Spleen (tissue), 11 donors: ENCODE data around the gene KCNC1. TPM values are rescaled to one million over a fixed set of nuclear protein-coding genes. Genes with fewer than 3 reads are reported as not detected.
A peak's percentile ranks its signal among the peaks of the same experiment; 100 is the strongest.

Experiments used
- DNase-seq: peaks from one replicate; pipeline ENCODE4 v3.0.0-alpha.2; 2020
- H3K27ac ChIP-seq, 8 donors: fragments of 200-600 bp; sonication (generic) in 7 of 8; 1 replicate in 4 of 8; 2 replicates in 4 of 8; pipeline versions ENCODE4 v1.5.0 to v1.8.0; 2016 to 2021; ENCODE audit warnings: inconsistent platforms in 4 of 8, mild to moderate bottlenecking in 4 of 8, moderate library complexity in 1 of 8
- H3K27me3 ChIP-seq, 7 donors: fragments of 200-600 bp; sonication (generic) in 6 of 7; replicated peaks in 1 of 7; 1 replicate in 4 of 7; 2 replicates in 3 of 7; pipeline versions ENCODE4 v1.5.0 to v1.8.0; 2016 to 2021; ENCODE audit warnings: inconsistent platforms in 3 of 7, mild to moderate bottlenecking in 1 of 7
- H3K36me3 ChIP-seq, 6 donors: fragments of 200-600 bp; sonication (generic) in 5 of 6; 1 replicate in 4 of 6; 2 replicates in 2 of 6; pipeline versions ENCODE4 v1.5.0 to v1.8.0; 2016 to 2021; ENCODE audit warnings: inconsistent platforms in 2 of 6
- H3K4me1 ChIP-seq, 6 donors: fragments of 200-600 bp; sonication (generic) in 5 of 6; 1 replicate in 3 of 6; 2 replicates in 3 of 6; pipeline versions ENCODE4 v1.5.0 to v1.8.0; 2016 to 2021; ENCODE audit warnings: inconsistent platforms in 3 of 6
- H3K4me3 ChIP-seq, 8 donors: fragments of 200-600 bp; sonication (generic) in 7 of 8; 1 replicate in 4 of 8; 2 replicates in 4 of 8; pipeline versions ENCODE4 v1.5.0 to v1.8.0; 2016 to 2021; ENCODE audit warnings: inconsistent platforms in 4 of 8, mild to moderate bottlenecking in 4 of 8, moderate library complexity in 2 of 8
- H3K9me3 ChIP-seq, 8 donors: fragments of 200-600 bp; sonication (generic) in 7 of 8; 1 replicate in 4 of 8; 2 replicates in 4 of 8; pipeline versions ENCODE4 v1.5.0 to v1.8.0; 2016 to 2021; ENCODE audit warnings: inconsistent platforms in 4 of 8
- CTCF ChIP-seq, 11 experiments: fragments of 200-600 bp in 7 of 11; fragments of 450-650 bp in 4 of 11; sonication (generic) in 4 of 11; IDR thresholded peaks in 8 of 11; conservative IDR thresholded peaks in 3 of 11; 1 replicate in 7 of 11; 2 replicates in 4 of 11; pipeline versions ENCODE4 v1.4.0 to v1.8.0; 2016 to 2021; ENCODE audit warnings: antibody characterized with exemption in 11 of 11, inconsistent platforms in 4 of 11, mild to moderate bottlenecking in 1 of 11
- POLR2A ChIP-seq, 3 donors: fragments of 450-650 bp; IDR thresholded peaks; one replicate each; pipeline ENCODE4 v1.5.1; 2017; ENCODE audit warnings: antibody characterized with exemption in 3 of 3, mild to moderate bottlenecking in 1 of 3
- POLR2AphosphoS5 ChIP-seq, 3 donors: sonication (generic); formaldehyde crosslinking; IDR thresholded peaks; one replicate each; pipeline ENCODE4 v1.5.1; 2017; ENCODE audit warnings: antibody characterized with exemption in 3 of 3
- WGBS, 5 donors: extraction: QIAGEN DNeasy Blood & Tissue Kit in 3 of 5; methylation state at CpG; one replicate each; pipeline versions ENCODE4 v1.1.5 to v1.1.7; 2013 to 2018; 5-methylcytosine and 5-hydroxymethylcytosine counted together
- intact Hi-C: fragments of 100-400 bp; cut with DNase I; formaldehyde crosslinking; loops from one replicate; pipeline ENCODE4 v1.15.0; 2023; ENCODE audit warnings: low total_unique reads
- polyA plus RNA-seq, 3 donors: library from polyadenylated mRNA; stranded (reverse); fragments of 200-250 nt; gene quantifications; one replicate each; pipeline ENCODE4 v1.2.1, GENCODE V29; 2013
- total RNA-seq, 7 donors: library from RNA; depleted of rRNA in 3 of 7; stranded (reverse); fragments of >200 nt in 3 of 7; fragmentation: NEBNext Ultra II Directional in 4 of 7; extraction: Animal tissue kit (Norgen Biotek cat#: 25700) in 4 of 7; gene quantifications; one replicate each; pipeline versions ENCODE4 v1.1.0 to v1.2.1, GENCODE V29; 2016 to 2021
- donor health status: healthy with polysubstance abuse.
- donor health status: DM: no; HTN: no; CAD: no; lungs with moderate emphysema.
- donor health status: DM: no; HTN: no; CAD: no.
- donor health status: Bipolar disorder and iron deficiency.
- donor health status: healthy.
- donor health status: DM: no; HTN: no; CAD: no.
- donor health status: DM: yes; HTN: yes; CAD: no.

The KCNC1 gene
- total and polyA plus RNA-seq, 10 donors: not detected

GRCh38 chr11:17773674-17774073 is 39.1 kb downstream of the KCNC1 start:
- Histone ChIP-seq H3K9me3 (no peaks in the 10 kb centered on the region), H3K27ac (no peak overlapping the region), H3K4me3 (no peak overlapping the region), H3K27me3 (no peaks in the 10 kb centered on the region), H3K36me3 (no peaks in the 10 kb centered on the region), H3K4me1 (no peaks in the 10 kb centered on the region)
- DNase-seq: no peak
- intact Hi-C loops: no loop called here
- WGBS, 5 donors: 87 to 95% (median 92%) methylated on average over 6 of the region's 6 CpGs
- no peak for TF ChIP-seq POLR2AphosphoS5 (IDR thresholded peaks at IDR 0.05)
- no peak for TF ChIP-seq CTCF (IDR thresholded peaks at IDR 0.05 in 8 of 11, conservative IDR thresholded peaks at IDR 0.05 in 3 of 11)
- no peak for TF ChIP-seq POLR2A (IDR thresholded peaks at IDR 0.05)

- TF ChIP-seq POLR2AphosphoS5 (IDR thresholded peaks at IDR 0.05) (no peak), CTCF (IDR thresholded peaks at IDR 0.05 in 8 of 11, conservative IDR thresholded peaks at IDR 0.05 in 3 of 11) (no peak), POLR2A (IDR thresholded peaks at IDR 0.05) (no peak)
- DNase-seq: peak; percentile 63
- 83 to 94% (median 86%) methylated on average over 12 of the region's 12 CpGs for WGBS, 5 donors
- no peaks in the 10 kb centered on the region for H3K9me3 ChIP-seq
- H3K4me3 ChIP-seq: no peak overlapping the region
- H3K27me3 ChIP-seq: no peaks in the 10 kb centered on the region
- H3K36me3 ChIP-seq: no peaks in the 10 kb centered on the region
- H3K4me1 ChIP-seq: no peaks in the 10 kb centered on the region
- intact Hi-C loops: no loop called here
- no peak overlapping the region for H3K27ac ChIP-seq
Observed at GRCh38 chr11:17774232-17775034, 39.9 kb downstream of the KCNC1 start.

- H3K4me3 ChIP-seq: no peak overlapping the region
- intact Hi-C loops: no loop called here
- no peaks in the 10 kb centered on the region for H3K4me1 ChIP-seq
- H3K27ac ChIP-seq: no peak overlapping the region
- no peaks in the 10 kb centered on the region for H3K36me3 ChIP-seq
- no peaks in the 10 kb centered on the region for H3K27me3 ChIP-seq
- TF ChIP-seq CTCF (IDR thresholded peaks at IDR 0.05 in 8 of 11, conservative IDR thresholded peaks at IDR 0.05 in 3 of 11) (no peak), POLR2A (IDR thresholded peaks at IDR 0.05) (no peak), POLR2AphosphoS5 (IDR thresholded peaks at IDR 0.05) (no peak)
- no peak for DNase-seq
- H3K9me3 ChIP-seq: no peaks in the 10 kb centered on the region
- WGBS, 5 donors: 77 to 100% (median 90%) methylated on average over 3 of the region's 3 CpGs
Observed at GRCh38 chr11:17775035-17775348, 40.4 kb downstream of the KCNC1 start.

- no peaks in the 10 kb centered on the region for H3K4me1 ChIP-seq
- intact Hi-C loops: no loop called here
- TF ChIP-seq POLR2A (IDR thresholded peaks at IDR 0.05) (no peak), CTCF (IDR thresholded peaks at IDR 0.05 in 8 of 11, conservative IDR thresholded peaks at IDR 0.05 in 3 of 11) (no peak), POLR2AphosphoS5 (IDR thresholded peaks at IDR 0.05) (no peak)
- H3K36me3 ChIP-seq: no peaks in the 10 kb centered on the region
- no peak overlapping the region for H3K27ac ChIP-seq
- DNase-seq: peak; percentile 73
- H3K9me3 ChIP-seq: no peaks in the 10 kb centered on the region
- 90 to 93% (median 90%) methylated on average over 14 to 18 of the region's 18 CpGs for WGBS, 5 donors
- no peak overlapping the region for H3K4me3 ChIP-seq
- no peaks in the 10 kb centered on the region for H3K27me3 ChIP-seq
Observed at GRCh38 chr11:17775507-17776211, 41.1 kb downstream of the KCNC1 start.
